ENCODE data around the gene ACVR1B.

The ACVR1B gene

DNA sequence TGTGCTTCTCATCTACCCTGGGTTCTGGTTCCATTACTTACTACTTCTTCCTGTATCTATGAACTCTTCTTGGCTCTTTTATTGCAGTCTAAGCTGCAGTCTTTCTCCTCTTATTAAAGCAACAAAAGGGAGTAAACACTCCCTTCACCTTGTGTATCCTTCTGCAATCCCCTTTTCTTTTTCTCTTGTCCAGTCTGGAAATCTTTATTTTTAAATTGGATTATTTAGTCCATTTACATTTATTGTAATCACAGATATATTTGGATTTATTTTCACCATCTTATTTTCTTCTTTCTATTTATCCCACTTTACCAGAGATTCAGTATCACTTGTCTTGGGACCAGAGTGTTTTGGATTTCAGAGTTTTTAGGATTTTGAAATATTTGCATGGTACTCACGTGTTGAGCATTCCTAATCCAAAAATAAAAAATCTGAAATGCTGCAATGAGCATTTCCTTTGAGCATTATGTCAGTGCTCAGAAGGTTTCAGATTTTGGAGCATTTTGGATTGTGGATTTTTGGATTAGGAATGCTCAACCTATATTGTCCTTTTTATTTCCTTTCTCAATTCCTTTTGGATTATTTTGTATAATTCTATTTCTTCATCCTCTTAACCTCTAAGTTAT, 6.8 kb upstream of the ACVR1B start:
- DNase-seq: no peak

DNA sequence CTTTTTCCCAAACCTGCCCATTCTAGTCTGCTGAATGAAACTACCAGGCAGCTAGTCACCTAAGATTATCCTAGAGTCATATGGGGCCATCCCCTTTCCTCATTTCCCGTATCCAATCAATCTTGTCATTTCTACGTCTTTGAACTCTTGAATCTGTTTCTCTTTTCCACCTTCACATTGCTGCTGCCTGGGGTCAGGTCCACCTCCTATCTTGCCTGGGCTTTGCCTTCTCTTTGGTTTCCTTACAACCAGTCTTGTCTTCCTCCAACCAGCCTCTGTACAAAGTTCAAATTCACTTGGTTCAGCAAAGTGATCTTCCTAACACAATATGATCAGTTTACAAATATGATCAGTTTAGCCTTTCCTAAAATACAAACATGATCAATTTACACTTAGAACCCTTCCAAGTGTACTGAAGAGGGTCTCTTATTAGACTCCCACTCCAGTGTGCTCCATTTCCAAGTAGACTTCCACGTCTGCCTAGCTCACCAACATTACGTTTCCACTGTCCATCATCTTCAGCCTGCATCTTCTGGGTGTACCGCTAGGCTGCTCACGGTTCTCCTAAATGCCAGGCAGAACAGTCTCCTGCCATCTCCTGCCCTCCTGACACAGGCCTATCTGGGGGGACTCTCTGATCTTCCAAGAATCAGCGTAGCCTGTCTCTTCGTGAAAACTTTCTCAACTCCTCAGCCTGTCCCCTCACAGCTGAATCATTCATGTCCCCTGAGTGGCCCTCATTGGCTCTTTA, 4.1 kb upstream of the ACVR1B start:
- no peak for DNase-seq

DNA sequence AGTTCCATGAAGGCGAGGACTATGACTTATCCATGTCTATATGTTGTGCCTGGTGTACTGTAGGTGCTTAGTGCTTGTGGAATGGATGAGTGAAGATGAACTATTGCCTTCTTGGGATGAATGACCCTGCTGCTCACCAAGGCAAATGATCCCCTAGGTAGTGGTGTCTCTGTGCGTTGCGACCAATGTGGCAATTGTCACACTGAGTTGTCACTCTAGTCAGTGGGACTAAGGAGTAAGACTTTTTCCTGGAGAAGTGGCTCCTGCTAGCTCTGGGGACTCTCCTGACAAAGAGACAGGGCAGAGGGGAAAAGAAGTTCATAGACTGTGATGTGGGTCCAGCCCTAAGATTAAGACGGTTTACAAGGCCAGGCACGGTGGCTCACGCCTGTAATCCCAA, 3.4 kb upstream of the ACVR1B start:
- DNase-seq: no peak

DNA sequence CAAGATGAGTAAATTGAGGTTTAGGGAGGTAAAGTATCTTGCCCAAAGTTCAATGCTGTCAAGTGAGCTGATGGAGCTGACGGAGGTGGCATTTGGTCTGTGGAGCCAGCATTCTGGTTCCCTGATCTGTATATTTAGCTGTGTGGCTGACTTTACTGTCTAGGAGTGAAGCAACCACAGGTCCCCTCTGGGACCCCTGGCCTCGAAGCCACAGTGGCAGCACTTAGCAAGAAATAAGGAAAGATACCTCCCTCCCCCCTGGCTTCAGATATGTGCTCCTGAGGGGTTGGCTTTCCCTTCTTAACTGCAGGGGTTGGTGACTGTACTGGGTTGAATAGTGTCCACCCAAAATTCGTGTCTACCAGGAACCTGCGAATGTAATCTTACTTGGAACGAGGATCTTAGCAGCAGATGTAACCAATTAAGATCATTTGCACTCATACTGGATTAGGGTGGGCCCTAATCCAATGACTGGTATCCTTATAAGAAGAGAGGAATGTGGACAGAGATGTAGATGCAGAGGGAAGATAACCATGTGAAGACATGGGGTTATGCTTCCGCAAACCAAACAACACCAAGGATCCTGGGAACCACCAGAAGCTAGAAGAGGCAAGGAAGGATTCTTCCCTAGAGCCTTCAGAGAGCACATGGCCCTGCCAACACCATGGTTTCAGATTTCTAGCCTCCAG, 2.0 kb upstream of the ACVR1B start:
- no peak for DNase-seq

DNA sequence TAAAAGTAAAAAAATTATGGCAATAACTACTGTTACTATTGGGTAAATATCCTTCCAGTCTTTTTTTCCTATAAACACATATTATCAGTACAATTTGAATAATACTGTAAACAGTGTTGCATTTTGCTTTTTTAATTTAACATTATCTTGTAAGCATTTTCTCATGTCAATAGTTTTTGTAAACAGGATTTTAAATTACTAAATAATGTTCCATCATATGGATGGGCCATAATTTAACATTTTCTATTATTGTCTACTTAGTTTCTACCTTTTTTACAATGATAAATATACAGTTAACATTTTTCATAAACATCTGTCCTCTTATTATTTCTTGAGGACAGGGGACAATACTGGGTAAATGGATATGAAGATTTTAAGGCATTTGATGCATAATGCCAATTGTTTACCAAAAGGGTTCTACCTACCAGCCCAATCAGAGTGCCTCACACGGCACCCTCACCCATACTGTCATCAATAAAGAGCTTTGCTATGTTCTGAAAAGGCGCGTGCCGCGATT, 759 bp upstream of the ACVR1B start:
- DNase-seq: no peak

DNA sequence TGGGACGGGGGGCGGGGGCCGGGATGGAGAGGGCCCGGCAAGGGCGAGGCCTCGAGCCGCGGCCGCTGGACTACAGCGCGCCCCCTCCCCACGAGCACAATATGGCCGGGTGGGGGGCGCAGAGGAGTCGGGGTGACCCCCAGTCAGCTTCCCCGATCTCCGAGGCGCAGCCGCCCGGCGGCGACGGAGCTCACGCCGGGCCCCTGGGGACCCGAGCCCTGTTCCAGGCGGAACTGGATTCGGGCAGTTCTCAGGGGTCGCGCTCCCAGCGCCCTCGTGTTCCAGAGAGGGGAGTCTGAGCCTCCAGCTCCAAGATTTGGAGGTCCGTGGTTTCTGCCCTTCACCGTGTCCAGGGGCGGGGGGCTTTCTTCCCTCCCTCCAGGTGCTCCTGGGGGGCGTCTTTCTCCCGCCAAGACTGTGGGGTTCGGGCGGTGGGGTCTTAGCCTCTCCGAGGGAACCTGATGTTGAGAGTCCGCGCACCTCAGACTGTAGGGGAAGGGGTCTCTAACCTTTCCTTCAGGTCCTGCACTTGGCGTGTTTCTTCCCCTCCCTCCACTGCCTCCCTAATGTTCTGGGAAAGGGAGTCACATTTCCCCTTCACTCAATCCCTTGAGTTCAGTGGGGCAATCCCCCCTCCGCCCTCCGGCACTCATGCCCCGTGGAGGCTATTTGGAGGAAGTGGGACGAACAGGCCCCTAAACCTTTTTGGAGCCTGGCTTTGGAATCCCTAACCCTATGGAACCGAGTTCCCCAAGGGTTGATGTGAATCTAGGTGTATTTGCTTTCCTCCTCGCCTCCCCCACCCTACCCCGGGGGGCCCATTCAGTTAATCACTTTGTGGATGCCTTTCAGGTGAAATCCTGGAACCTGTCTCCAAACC, 584 bp downstream of the ACVR1B start:
- DNase-seq: no peak

DNA sequence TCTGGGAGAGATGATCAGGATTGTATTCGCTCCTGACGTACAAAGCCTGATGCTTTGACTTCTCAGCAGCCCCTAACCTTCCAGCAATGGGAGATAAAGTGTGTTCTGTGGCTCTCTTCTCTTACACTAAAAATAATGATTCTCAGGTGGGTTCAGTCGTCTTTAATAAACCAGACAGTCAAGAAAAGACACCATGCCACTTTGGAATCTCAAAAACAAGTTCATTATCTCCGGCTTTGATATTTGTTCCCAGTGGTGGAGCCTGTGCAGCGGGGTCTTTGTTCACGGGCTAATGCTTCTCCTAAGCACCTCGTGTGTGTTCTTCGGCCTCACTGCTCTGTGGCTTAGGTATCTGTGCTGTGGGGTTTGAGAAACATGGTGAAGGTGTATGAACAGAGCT, 1.6 kb downstream of the ACVR1B start:
- DNase-seq: no peak

DNA sequence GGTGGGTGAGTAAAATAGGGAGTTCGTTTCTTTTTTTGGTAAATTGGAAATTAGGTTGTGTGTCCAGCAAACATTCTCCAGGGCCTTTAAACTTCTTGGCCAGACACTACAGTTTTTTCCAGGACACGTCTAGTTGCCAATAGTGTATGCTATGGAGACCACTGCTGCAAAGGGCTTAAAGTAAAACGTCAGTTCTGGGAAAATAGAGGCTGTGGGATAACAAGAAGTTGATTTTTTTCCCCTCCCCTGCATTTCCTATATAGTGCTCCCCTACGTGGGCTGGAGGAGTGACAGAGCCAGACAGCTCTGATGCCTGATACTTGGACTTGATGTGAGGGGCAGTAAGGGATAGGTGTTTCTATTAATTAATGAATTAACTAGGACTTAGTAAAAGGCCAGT, 2.4 kb downstream of the ACVR1B start:
- DNase-seq: no peak

DNA sequence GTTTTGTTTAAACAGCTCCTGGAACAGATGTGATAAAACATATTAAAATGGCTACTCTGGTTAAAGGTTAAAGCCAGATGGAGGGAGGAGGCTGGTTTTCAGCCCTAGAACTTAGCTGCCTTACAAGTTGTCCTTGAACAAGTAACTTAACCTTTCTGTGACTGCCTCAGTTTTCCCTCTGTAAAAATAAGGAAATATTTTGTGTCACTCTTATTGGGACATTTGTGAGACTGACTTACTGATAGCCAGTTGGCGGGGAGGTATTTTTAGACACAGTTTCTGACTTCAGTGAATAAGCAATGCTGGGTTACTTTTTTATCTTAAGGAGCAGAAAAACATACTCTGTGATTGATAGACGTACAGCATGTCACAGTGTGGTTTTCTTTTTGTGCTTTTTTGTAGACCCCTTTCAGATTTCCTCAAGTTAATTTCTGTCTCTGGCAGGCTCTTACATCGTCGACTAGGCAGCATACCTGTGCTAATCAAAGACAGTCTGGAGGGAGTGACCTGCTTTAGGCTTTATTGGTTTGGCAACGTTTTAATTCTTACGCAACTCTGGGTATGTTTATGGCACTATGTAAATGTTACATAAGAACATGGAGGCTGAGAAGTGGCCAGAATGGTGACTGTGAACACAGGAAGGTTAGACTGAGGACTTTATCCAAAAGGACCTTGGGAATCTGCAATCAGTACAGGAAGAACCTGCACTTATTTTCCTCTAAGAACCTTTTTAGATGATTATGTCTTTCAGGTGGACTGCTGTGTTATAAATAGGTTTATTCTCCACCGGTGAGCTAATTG, 3.3 kb downstream of the ACVR1B start:
- DNase-seq: peak; percentile 54 to 64

DNA sequence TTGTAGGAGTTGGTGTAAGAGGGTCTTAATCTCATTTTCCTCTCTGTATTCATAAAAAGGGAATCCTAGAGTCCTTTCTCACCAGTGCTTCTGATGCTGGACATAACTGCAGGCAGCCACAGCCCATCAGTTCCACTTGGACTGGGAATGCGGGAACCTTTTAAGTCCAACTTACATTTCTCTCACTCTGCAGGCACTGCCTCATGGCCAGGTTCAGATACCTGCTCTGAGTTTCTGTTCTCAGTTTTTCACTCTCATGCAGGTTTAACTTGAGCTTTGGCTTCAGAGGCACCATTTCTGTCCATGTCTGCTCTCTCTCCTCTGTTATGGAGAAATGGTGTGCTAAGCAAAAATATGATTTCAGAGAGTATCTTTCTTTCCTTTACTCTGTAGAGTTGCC, 4.2 kb downstream of the ACVR1B start:
- DNase-seq: no peak

DNA sequence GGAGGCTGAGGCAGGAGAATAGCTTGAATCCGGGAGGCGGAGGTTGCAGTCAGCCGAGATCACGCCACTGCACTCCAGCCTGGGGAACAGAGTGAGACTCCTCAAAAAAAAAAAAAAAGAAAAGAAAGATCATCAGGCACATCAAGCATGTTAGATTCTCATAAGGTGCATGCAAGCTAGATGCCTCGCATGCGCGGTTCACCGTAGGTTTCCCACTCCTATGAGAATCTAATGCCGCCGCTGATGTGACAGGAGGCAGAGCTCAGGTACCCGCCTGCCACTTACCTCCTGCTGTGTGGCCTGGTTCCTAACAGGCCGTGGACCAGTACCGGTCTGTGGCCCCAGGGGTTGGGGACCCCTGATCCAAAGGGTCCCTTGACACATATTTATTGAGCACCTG, 7.0 kb downstream of the ACVR1B start:
- no peak for DNase-seq

DNA sequence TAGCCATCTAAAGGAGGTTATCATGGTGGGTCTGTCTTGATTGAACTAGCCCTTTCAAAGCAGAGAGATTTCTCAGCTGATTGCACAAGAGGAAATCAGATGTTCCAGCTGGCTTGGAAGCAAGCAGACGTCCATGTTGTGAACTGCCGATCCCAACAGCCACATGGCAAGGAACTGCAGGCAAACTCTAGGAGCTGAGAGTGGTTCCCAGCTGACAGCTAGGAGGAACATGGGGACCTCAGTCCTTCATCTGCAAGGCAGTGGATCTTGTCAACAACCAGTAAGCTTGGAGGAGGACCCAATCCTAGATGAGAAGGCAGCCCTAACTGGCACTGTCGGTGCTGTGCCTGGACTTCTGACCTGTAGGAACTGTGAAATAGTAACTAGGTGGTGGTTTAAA, 7.7 kb downstream of the ACVR1B start:
- no peak for DNase-seq

DNA sequence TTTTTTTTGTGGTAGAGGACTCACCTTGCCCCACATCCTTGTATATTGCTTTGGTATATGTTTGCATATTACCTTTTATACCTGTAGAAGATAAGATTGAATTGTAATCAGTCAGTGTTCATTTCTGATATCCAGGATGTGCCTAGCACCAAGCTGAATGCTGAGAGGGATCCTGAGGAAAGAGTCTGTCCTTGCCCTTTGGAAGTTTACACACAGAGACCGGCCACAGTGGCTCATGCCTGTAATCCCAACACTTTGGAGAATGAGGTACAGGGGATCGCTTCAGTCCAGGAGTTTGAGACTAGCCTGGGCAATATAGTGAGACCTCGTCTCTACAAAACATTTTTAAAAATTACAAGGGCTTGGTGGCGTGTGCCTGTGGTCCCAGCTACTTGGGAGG, 8.4 kb downstream of the ACVR1B start:
- no peak for DNase-seq

DNA sequence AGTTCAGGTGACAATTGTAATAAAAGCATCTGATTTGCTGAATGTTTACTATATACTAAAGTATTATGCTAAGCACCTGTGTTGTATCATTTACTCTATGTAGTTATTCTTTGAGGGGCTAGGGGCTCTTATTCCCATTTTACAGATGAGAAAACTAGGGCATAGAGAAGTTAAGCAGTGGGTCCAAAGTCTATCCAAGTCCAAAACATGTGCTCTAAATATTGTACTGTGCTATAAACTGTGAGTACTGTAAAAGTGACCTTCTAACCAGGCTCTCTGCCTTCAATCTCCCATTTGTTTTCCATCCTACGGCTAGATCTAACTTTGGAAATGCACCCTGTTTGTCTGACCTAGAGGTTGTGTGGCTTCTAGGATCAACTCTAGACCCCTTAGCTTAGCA, 9.0 kb downstream of the ACVR1B start:
- no peak for DNase-seq

DNA sequence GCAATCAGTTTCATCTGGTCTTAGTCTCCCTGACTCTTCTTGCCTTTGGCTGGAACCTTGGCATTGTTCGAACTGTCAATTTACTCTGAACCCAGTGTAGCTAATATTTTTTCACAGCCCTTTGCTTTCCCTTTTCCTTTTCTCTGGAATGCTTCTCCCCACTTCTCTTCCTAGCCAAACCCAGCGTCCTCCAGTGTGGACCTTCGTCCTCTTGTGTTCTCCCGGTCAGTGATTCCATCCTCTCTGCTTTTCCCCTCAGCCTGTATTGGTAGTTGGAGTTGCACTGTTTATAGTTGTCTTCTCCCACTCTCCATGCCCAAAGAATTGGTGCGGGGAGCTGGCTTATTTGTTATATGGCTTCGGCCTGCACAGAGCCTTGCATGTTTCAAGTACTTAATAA, 9.4 kb downstream of the ACVR1B start:
- DNase-seq: no peak

DNA sequence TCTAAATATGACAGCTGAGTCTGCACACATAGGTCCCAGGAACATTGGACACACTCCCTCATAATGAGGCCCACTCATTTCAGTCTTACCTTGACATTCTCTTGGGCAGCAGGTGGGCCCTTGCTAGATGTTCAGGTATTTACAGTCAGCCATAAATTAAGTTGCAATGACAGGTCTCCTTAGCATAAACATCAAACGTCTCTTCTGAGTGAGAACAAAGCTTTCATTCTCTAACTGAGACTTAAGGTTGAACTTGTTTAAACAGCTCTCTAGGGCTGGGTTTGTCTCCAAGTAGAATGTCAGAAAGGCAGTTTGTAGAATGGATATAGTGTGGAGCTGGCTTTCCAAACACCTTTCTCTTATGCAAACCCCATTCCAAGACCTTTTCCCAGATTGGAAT, 10.3 kb downstream of the ACVR1B start:
- DNase-seq: no peak

DNA sequence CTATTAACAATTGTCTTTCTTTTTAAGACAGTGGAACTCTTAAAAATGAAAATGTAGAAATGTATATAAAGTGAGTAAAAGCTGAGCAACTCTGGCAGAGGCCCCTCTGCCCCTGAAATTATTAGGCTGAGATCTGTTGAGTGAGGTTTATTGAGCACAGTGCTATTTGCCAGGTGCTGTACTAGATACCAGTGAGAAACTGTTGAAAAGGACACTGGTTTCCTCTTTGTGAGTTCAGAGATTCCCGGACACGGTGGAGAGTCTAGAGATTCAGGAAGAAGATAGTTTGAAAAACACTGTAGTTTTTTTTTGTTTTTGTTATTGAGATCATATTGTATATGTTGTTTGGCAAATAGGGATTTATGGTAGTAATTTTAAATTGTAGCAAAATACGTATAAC, 11.2 kb downstream of the ACVR1B start:
- DNase-seq: no peak

DNA sequence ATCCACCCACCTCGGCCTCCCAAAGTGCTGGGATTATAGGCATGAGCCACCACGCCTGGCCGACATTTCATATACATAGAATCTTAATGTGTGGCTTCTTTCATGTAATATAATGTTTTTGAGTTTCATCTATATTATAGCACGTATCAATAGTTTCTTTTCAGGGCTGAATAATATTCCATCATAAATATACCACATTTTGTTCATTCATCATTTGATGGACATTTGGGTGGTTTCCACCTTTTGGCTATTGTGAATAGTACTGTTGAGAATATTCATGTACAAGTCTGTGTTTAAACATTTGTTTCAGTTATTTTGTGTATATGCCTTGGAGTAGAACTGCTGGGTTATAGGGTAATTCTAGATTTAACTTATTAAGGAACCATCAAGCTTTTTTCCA, 12.0 kb downstream of the ACVR1B start:
- DNase-seq: no peak

DNA sequence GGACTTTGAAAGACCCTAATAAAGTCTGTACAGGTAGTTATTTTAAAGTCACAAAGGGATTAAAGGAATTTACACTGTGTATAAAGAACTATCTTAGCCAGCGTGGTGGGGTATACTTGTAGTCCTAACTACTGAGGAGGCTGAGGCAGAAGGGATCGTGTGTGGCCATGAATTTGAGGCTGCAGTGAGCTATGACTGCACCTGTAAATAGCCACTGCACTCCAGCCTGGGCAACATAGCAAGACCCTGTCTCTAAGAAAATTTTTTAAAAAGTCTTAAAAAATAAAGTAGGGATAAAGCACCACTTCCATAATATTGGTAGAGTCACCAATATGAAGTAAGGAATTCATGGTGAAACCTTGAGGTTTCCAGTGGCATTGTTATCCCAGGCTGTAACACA, 18.1 kb downstream of the ACVR1B start:
- DNase-seq: no peak

DNA sequence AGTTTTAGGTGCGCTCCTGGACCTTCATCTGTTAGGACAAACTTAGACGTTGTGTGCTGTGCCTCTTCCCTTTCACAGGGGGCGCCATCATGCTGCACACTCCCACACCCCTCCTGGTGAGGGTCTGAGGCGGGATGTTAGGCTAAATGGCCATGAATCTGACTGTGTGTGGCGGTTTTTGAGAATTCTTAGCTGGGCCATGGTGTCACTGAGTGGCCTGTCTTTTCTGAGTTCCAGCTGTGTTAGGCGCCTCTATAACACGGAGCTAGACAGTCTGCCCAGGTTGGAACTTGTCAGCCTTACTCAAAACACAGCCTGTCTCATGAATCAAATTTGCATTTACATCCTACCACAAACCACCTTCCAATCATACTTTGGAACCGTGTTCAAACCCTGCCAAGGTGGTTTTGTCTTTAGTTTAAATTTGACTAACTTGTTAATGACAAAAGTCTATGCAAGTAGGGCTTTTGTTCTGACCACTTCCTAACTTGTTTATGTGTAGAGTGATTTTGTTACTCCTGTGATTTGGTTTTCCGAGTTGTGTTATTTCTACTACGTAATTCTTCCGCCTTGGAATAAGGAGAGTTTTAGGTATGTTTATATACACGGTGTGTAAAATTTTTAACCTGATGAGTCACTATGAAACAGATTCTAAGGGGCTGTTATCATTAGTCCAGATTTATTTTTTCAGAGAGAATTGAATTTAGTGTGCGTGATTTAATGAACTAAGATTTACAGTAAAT, 19.6 kb downstream of the ACVR1B start:
- no peak for DNase-seq

DNA sequence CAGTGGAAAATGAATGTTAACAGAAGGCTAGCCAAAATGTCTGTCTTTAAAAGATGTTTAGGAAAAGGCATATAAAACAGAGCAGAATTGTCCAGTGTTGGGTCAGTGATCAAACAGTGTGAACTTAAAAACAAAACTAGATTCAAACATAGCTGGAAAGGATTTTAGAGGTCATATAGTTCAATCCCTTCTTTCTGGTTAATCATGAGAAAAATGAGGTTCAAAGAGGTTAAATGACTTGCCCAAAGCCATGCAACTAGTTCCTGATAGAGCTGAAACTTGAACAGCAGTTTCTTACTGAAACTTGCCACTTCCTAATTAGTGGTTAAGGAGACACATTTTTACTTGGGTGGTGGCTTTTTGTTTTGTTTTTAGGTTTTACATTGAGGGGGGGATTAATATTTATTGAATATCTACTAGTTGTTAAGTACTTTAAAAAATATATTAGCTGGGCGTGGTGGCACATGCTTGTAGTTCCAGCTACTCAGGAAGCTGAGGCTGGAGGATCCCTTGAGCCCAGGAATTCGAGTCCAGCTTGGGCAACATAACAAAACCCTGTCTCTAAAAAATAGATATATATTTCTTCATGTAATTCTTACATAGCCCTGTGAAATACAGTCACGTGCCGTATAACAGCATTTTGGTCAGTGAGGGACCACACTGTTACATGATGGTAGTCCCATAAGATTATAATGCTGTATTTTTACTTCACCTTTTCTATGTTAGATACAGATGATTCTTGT, 20.4 kb downstream of the ACVR1B start:
- DNase-seq: peak; percentile 35 to 54
